ENCODE measurements around the gene CLSTN2.

DNA sequence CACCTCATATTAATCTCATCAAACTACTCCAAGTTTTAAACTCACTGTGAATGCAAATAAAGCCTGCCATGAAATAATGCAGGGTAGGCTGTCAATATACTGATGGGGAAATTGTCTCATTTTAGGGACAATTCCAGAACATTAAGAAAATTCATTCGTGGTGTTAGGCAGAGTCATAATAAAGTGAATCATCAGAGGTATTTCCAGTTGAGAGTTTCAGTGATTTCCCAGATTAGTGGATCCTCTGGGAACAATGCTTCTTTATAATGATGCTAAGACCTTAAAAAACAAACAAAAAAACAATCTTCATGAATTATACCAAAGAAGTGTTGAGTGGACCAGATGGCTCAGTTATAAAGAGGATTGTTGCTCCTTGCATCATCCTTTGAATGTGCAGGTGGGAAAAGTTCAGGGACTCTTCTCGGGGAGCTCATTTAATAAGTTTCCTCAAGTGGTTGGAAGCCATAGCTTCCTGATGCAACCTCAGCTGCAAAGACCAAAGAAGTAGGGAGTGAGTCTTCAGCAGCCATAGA lies 381.9 kb downstream of the CLSTN2 start:
- TF ChIP-seq, protein P1, sequence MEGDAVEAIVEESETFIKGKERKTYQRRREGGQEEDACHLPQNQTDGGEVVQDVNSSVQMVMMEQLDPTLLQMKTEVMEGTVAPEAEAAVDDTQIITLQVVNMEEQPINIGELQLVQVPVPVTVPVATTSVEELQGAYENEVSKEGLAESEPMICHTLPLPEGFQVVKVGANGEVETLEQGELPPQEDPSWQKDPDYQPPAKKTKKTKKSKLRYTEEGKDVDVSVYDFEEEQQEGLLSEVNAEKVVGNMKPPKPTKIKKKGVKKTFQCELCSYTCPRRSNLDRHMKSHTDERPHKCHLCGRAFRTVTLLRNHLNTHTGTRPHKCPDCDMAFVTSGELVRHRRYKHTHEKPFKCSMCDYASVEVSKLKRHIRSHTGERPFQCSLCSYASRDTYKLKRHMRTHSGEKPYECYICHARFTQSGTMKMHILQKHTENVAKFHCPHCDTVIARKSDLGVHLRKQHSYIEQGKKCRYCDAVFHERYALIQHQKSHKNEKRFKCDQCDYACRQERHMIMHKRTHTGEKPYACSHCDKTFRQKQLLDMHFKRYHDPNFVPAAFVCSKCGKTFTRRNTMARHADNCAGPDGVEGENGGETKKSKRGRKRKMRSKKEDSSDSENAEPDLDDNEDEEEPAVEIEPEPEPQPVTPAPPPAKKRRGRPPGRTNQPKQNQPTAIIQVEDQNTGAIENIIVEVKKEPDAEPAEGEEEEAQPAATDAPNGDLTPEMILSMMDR (IDR thresholded peaks at IDR 0.05; ENCODE audit: insufficient read depth, low read depth, low read length): no peak
- no peak for TF ChIP-seq EZH2 (IDR thresholded peaks at IDR 0.05; ENCODE audit: insufficient read depth, low read length)
